ENCODE measurements around the gene SIPA1L2.

Gene SIPA1L2

DNA sequence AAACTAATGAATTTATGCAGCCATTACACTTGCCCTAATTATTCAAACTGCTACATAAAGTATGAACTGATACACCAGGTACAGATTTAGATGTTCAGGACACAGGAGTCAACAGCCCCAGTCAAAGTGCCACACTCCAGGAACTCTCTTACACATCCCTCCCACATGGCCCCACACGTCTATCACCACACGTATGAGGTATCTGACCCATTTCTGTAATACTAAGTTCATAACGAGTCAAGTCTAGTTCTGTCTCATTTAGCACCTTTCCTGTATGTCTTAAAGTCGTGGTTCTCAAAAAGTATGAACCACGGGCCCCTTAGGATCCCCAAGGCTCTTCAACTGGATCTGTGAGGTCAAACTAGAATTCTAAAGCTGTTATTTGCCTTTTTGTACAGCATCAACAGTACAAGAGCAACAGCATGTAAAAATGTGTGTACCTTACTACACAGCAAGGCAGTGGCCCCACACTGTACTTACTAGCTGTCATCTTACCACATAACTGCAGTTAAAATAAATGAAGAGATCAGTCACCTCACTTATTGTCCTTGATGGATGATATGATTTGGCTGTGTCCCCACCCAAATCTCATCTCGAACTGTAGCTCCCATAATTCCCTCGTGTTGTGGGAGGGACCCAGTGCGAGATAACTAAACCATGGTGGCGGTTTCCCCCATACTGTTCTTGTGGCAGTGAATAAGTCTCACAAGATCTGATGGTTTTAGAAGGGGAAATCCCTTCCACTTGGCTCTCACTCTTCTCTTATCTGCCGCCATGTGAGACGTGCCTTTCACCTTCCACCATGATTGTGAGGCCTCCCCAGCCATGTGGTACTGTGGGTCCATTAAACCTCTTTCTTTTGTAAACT, 42.6 kb downstream of the SIPA1L2 start:
- no peak for DNase-seq

DNA sequence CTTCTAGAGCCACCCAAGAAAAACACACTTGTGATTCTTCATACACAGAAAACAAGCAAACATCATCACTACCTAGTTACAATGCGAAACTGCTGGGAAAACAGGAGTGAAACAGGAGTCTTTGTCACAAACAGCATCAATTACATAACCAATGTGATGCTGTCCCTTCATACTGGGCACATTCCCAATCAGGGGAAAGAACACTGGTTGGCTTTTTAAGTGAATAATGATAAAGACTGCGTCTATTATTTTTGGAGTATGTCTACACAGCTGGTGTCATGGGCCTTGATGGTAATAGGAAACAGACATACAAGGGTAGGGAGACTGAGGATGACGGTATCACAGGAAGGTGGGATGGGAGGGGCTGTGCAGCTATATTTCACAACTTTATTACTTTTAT, 43.3 kb downstream of the SIPA1L2 start:
- DNase-seq = no peak

DNA sequence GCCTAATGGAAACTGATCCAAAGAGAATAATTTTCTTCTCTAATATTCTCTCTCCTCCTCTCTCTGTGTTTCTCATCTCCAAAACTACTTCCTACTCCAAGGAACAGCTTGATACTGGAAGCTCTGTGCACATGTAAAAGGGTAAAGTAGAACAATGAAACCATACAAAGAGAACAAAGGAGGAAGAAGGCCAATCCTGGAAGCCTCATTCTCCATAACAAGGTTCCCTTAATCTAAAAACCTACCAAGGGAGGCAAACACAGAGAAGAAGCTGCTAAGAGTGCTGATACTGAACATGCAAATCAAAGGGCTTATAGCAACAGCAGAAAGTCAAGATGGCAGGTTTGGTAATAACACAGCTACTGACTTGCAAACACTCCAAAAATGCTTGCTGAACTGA, 44.4 kb downstream of the SIPA1L2 start:
- no peak for DNase-seq

DNA sequence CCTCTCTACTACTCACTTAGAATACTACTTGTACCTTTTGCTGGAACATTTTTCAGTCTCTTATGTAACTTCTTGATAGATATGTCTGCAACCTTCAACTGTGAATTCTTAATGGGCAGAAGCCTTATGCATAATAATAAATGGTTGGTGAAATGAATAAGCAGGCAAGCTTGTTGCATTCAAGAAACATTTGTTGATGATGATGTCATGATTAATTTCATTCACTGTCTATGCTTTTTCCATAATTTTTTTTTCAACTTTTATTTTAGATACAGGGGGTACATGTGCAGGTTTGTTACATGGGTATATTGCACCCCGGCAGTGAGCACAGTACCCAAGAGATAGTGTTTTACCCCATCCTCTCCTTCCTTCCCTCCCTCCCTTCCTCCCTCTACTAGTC, 48.0 kb downstream of the SIPA1L2 start:
- no peak for DNase-seq

Measured in CD4-positive, alpha-beta T cell treated with Interleukin-17A for 1 hour (primary cell).